NCI-H82 treated with DMSO at 0.1 percent for 48 hours (cell line): ENCODE measurements around the gene ZNF124.
"Not testable (repeated sequence)": the region's sequence is repeated elsewhere in the genome, so short reads cannot be mapped to it uniquely, and the experiment has no call there.

Source experiments
- DNase-seq: peaks from one replicate; lab custom pipeline; 2025; ENCODE audit not compliant: unreplicated experiment; lab: John Stamatoyannopoulos, UW

ZNF124 gene

GRCh38 chr1:247171875-247172563 lies at the start of gene ZNF124:
TSS of gene ZNF124 (minus strand) at chr1:247172020. CDS start at chr1:247171877, 143 bp downstream.
- DNase-seq, result peak; percentile 16

GRCh38 chr1:247220280-247220679 lies 48.5 kb upstream of the ZNF124 start:
- DNase-seq, result not testable (repeated sequence)

GRCh38 chr1:247218121-247218651 lies 46.4 kb upstream of the ZNF124 start:
- DNase-seq, result no peak

DNA sequence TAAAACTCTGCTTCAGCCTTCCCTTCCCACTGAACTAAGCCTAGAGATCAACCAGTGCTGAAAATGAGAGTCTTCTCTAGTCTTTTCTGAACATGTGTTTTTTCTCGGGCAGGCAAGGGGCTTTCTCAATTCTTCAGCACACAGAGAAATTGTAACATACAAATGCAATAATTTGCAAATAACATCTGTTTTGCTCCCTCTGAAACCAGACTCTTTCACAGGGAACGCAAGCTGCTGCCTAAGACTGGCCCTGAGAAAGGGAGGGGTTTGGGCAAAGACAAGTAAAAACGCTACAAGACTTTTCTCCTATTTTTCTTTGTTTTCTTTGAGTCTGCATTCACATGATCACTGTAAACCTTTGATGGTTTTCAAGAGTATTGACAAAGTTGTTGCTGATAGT lies 44.4 kb upstream of the ZNF124 start:
- no peak for DNase-seq

GRCh38 chr1:247212627-247213617 lies 41.1 kb upstream of the ZNF124 start:
- DNase-seq, result no peak

- DNase-seq, result no peak
Measured at GRCh38 chr1:247212012-247212411, 40.2 kb upstream of the ZNF124 start.

DNA sequence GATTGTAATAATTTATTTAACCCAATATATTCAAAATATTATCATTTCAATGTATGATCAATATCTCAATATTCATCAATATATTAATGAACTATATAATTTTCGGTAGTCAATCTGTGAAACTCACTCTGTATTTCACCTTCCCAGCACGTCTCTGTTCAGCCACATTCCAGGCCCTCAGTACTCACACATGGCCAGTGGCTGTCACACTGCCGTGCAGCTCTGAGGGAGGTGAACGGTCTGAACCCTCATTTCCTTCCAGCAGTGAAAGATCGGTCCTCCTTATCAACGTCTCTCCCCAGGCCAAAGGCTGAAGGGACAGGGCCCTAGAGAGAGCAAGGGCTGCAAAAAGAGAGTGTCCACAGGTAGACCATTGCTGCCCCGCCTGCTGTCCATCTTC lies 39.5 kb upstream of the ZNF124 start:
- DNase-seq, result no peak

- DNase-seq, result peak; percentile 96
Measured at GRCh38 chr1:247210376-247211117, 38.7 kb upstream of the ZNF124 start.

DNA sequence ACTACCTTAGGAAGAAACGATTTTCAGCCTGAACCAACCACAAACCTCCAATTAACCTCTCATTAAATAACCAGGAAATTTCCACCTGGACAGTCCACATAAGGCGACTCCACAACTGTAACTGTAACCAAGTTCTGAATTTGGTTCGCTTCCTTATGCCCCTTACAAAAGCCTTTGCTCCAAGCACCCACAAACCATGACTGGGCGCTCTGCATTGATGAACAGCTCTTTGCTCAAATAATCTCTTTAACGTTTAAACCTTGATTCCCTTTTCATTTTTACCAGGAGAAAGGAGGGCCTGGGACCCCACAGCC lies 38.2 kb upstream of the ZNF124 start:
- DNase-seq, result no peak

DNA sequence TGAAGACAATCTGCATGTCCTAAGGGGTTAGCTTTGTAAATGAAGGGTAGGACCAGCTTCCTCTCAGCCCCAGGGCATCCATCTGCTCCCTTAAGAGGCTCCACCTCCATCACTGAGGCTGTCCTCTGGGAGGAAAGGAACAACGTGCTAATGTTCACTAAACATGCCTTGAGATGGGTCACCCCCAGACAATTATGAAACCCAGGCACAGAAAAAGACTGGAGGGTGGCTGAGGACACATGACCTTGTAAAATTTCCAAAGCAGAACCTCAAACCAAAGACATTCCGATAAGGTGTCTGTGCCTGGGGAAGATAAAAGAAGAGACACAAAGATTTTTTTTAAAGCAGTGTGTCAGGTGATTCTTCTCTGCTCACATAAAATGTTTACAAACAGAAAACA lies 37.6 kb upstream of the ZNF124 start:
- DNase-seq, result no peak

GRCh38 chr1:247204177-247204647 lies 32.4 kb upstream of the ZNF124 start:
- DNase-seq, result no peak

DNA sequence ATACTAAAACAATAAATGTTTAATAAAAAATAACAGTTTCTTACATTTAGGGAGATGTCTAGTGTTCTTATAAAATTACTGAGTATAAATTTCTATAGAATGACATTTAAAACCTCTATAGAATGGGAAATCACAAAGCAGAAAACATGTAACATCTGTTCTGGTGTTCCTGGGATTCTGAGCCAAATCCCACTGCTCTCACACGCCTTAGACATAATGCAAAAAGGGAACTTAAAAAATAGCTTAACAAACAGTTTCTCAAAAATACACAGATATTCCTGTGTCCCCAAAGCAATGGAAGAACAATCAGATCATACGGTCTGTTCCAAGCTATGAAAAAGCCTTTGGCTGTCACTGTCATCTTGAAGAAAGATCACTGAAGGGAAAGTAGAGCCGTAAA lies 27.0 kb upstream of the ZNF124 start:
- DNase-seq, result no peak

DNA sequence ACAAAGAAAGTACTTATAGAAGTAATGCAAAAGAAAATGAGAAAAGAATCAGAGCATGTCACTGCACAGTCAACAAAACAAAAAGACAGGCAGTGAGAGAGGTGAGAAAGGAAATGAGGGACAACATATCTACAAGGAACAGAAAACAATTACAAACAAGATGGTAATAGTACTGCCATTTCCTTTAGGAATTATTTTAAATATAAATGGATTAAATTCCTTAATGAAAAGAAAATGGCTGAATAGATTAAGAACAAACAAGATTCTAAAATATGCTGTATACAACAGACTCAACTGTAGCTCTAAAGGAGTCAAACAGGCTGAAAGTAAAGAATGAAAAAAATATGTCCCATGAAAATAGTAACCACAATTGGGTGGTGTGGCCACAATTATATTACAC lies 22.1 kb upstream of the ZNF124 start:
- no peak for DNase-seq

- DNase-seq, result no peak
Measured at GRCh38 chr1:247189981-247190798, 18.4 kb upstream of the ZNF124 start.

GRCh38 chr1:247185667-247186066 lies 13.8 kb upstream of the ZNF124 start:
- DNase-seq, result no peak

DNA sequence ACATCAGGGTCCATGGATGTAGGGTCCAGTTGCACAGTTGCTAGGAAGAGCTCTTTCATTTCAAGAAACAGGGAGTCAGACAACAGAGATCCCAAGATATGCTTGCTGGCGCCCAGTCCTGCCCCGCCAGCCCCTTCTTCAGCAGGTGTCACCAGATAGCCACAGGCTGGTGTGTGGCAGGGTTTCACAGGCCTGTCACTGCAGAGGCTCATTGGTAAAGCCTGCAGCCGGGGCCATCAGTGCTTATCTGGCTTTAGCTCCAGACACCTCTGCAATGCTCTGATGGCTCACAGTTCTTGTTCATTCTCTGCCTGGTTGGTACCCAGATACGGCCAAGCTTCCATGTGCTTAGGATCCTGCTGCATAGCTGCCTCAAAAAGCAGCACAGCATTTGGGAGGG lies 12.4 kb upstream of the ZNF124 start:
- DNase-seq, result no peak

- DNase-seq, result no peak
Measured at GRCh38 chr1:247182994-247183393, 11.2 kb upstream of the ZNF124 start.

GRCh38 chr1:247180581-247180980 lies 8.8 kb upstream of the ZNF124 start:
- DNase-seq, result no peak

- no peak for DNase-seq
Measured at GRCh38 chr1:247177755-247178154, 5.9 kb upstream of the ZNF124 start.

- no peak for DNase-seq
Measured at GRCh38 chr1:247175458-247175857, 3.6 kb upstream of the ZNF124 start.
